H1 (cell line): Measurements from ENCODE around the gene MITF. TPM values are rescaled to one million over a fixed set of nuclear protein-coding genes. Genes with fewer than 3 reads are reported as not detected.

Experiments
- CTCF ChIA-PET: fragments of 300-600 bp; sonication (Branson Sonifier 250); formaldehyde crosslinking; loops from one replicate; lab custom pipeline; 2021; ENCODE audit not compliant: partially characterized antibody; lab: Charles Lee
- POLR2A ChIA-PET: fragments of 300-600 bp; sonication (Branson Sonifier 250); formaldehyde crosslinking; loops from one replicate; lab custom pipeline; 2021; ENCODE audit warnings: inconsistent platforms; ENCODE audit not compliant: partially characterized antibody; lab: Charles Lee
- DNase-seq, 2 experiments: peaks; one replicate each; pipeline versions ENCODE4 v3.0.0 to v3.0.0-alpha.2; 2010 to 2022; ENCODE audit warnings: low spot score in 2 of 2, low read depth in 1 of 2, mixed read lengths in 1 of 2
- FAIRE-seq: peaks from 2 replicates; lab custom pipeline; 2011; peaks lifted over from hg19 to GRCh38; lab: Jason Lieb, UNC
- H2AFZ ChIP-seq: 2 replicates; pipeline ENCODE4 v1.8.1; 2012; ENCODE audit warnings: low read length, inconsistent platforms
- H2AK5ac ChIP-seq: 2 replicates; pipeline ENCODE4 v1.6.1; 2013; ENCODE audit warnings: low read depth, low read length
- H2BK120ac ChIP-seq: replicated peaks from 2 replicates; pipeline ENCODE3; 2013; ENCODE audit warnings: low read depth, low read length, inconsistent platforms
- H2BK12ac ChIP-seq: 2 replicates; pipeline ENCODE4 v1.6.1; 2013; ENCODE audit warnings: low read depth, low read length
- H2BK15ac ChIP-seq: 2 replicates; pipeline ENCODE4 v1.6.1; 2013; ENCODE audit warnings: low read length
- H2BK20ac ChIP-seq: 2 replicates; pipeline ENCODE4 v1.6.1; 2013; ENCODE audit warnings: low read length
- H2BK5ac ChIP-seq: 2 replicates; pipeline ENCODE4 v1.6.1; 2013; ENCODE audit warnings: low read depth, low read length
- H3K14ac ChIP-seq: 2 replicates; pipeline ENCODE4 v1.6.1; 2013; ENCODE audit warnings: inconsistent platforms; ENCODE audit not compliant: insufficient read length
- H3K18ac ChIP-seq: 2 replicates; pipeline ENCODE4 v1.6.1; 2013; ENCODE audit warnings: low read length; ENCODE audit errors: extremely low read depth
- H3K23ac ChIP-seq: 2 replicates; pipeline ENCODE4 v1.6.1; 2013; ENCODE audit warnings: inconsistent platforms; ENCODE audit not compliant: insufficient read length
- H3K23me2 ChIP-seq: 2 replicates; pipeline ENCODE4 v1.6.1; 2013; ENCODE audit warnings: low read depth, low read length
- H3K27ac ChIP-seq: 2 replicates; pipeline ENCODE4 v1.6.1; 2011; ENCODE audit warnings: low read depth, low read length, inconsistent platforms
- H3K27me3 ChIP-seq, 4 experiments: replicated peaks in 1 of 4; 1 replicate in 1 of 4; 2 replicates in 3 of 4; pipeline versions ENCODE4 v1.6.1 to v1.8.1; 2011 to 2013; ENCODE audit warnings: low read length in 3 of 4, mild to moderate bottlenecking in 3 of 4, inconsistent platforms in 2 of 4, mixed read lengths in 2 of 4, moderate library complexity in 1 of 4; ENCODE audit not compliant: control insufficient read depth in 3 of 4, insufficient read depth in 3 of 4; ENCODE audit errors: extremely low read depth in 1 of 4
- H3K36me3 ChIP-seq, 4 experiments: 2 replicates each; pipeline versions ENCODE4 v1.6.1 to v1.8.1; 2011 to 2013; ENCODE audit warnings: mild to moderate bottlenecking in 4 of 4, low read length in 3 of 4, moderate library complexity in 2 of 4, control low read depth in 1 of 4, inconsistent platforms in 1 of 4; ENCODE audit not compliant: insufficient read depth in 4 of 4, control insufficient read depth in 2 of 4
- H3K4ac ChIP-seq: replicated peaks from 2 replicates; pipeline ENCODE3; 2013; ENCODE audit warnings: low read length, low read depth, mixed read lengths, inconsistent platforms; ENCODE audit not compliant: insufficient read length
- H3K4me1 ChIP-seq, 4 experiments: replicated peaks in 1 of 4; 1 replicate in 1 of 4; 2 replicates in 3 of 4; pipeline versions ENCODE4 v1.6.1 to v1.8.1; 2011 to 2013; ENCODE audit warnings: low read length in 3 of 4, inconsistent platforms in 2 of 4, mixed read lengths in 1 of 4; ENCODE audit not compliant: insufficient read depth in 4 of 4, control insufficient read depth in 3 of 4
- H3K4me2 ChIP-seq, 2 experiments: 2 replicates each; pipeline versions ENCODE4 v1.6.1 to v1.8.1; 2011 to 2013; ENCODE audit warnings: low read depth in 2 of 2, low read length in 2 of 2, control low read depth in 1 of 2, inconsistent platforms in 1 of 2, mild to moderate bottlenecking in 1 of 2; ENCODE audit not compliant: insufficient read depth in 1 of 2
- H3K4me3 ChIP-seq, 4 experiments: fragments of 200-600, 300-600 bp in 1 of 4; sonication (generic), shearing (Covaris generic), sonication (Bioruptor Twin) in 1 of 4; 2 replicates each; pipeline versions ENCODE4 v1.5.1 to v1.8.1; 2011 to 2016; ENCODE audit warnings: low read length in 4 of 4, low read depth in 3 of 4, control low read depth in 2 of 4, inconsistent platforms in 2 of 4, mild to moderate bottlenecking in 2 of 4, mixed read lengths in 1 of 4, moderate library complexity in 1 of 4; ENCODE audit not compliant: insufficient read depth in 2 of 4; ENCODE audit errors: extremely low read depth in 1 of 4
- H3K56ac ChIP-seq: replicated peaks from 2 replicates; pipeline ENCODE3; 2013; ENCODE audit warnings: low read depth, mild to moderate bottlenecking, mixed read lengths, low read length, inconsistent platforms; ENCODE audit not compliant: insufficient read length
- H3K79me1 ChIP-seq: 2 replicates; pipeline ENCODE4 v1.6.1; 2013; ENCODE audit warnings: low read depth, low read length, control low read depth
- H3K79me2 ChIP-seq, 2 experiments: 2 replicates each; pipeline versions ENCODE4 v1.6.1 to v1.8.1; 2012 to 2013; ENCODE audit warnings: low read length in 2 of 2, mild to moderate bottlenecking in 2 of 2, inconsistent platforms in 1 of 2; ENCODE audit not compliant: insufficient read depth in 2 of 2, control insufficient read depth in 1 of 2
- H3K9ac ChIP-seq, 4 experiments: replicated peaks in 1 of 4; 1 replicate in 1 of 4; 2 replicates in 3 of 4; pipeline versions ENCODE4 v1.6.1 to v1.8.1; 2011 to 2013; ENCODE audit warnings: low read depth in 3 of 4, low read length in 3 of 4, control low read depth in 2 of 4, mild to moderate bottlenecking in 2 of 4, moderate library complexity in 2 of 4, inconsistent platforms in 1 of 4; ENCODE audit errors: extremely low read depth in 1 of 4
- H3K9me3 ChIP-seq, 2 experiments: 2 replicates each; pipeline versions ENCODE4 v1.6.1 to v1.8.1; 2012 to 2013; ENCODE audit warnings: mild to moderate bottlenecking in 2 of 2, moderate library complexity in 2 of 2, control low read depth in 1 of 2, inconsistent platforms in 1 of 2, low read depth in 1 of 2, low read length in 1 of 2, mixed read lengths in 1 of 2; ENCODE audit not compliant: insufficient read depth in 2 of 2
- H4K20me1 ChIP-seq, 2 experiments: replicated peaks in 1 of 2; 2 replicates each; pipeline versions ENCODE3 to v1.8.1; 2011 to 2013; ENCODE audit warnings: inconsistent platforms in 2 of 2, low read length in 2 of 2, mild to moderate bottlenecking in 1 of 2; ENCODE audit not compliant: insufficient read depth in 2 of 2, control insufficient read depth in 1 of 2
- H4K5ac ChIP-seq: 2 replicates; pipeline ENCODE4 v1.6.1; 2013; ENCODE audit warnings: low read length, low read depth, mixed read lengths, inconsistent platforms; ENCODE audit not compliant: insufficient read length
- H4K8ac ChIP-seq: 2 replicates; pipeline ENCODE4 v1.8.0; 2013; ENCODE audit warnings: mild to moderate bottlenecking, moderate library complexity, low read length, inconsistent platforms; ENCODE audit not compliant: insufficient read depth; ENCODE audit errors: extremely low read depth
- H4K91ac ChIP-seq: replicated peaks from 2 replicates; pipeline ENCODE3; 2013; ENCODE audit warnings: low read length, mixed read lengths, inconsistent platforms; ENCODE audit not compliant: insufficient read length
- KDM4A ChIP-seq: IDR thresholded peaks from one replicate; pipeline ENCODE4 v1.7.1; 2012; ENCODE audit warnings: low read depth, mild to moderate bottlenecking, moderate library complexity, low read length, inconsistent platforms; ENCODE audit not compliant: severe bottlenecking
- RBBP5 ChIP-seq: IDR thresholded peaks from 2 replicates; pipeline ENCODE4 v1.7.1; 2012; ENCODE audit warnings: low read depth, mild to moderate bottlenecking, inconsistent platforms, low read length, moderate library complexity, borderline replicate concordance
- SRF ChIP-seq: IDR thresholded peaks from 2 replicates; pipeline ENCODE4 v1.6.1; 2011; ENCODE audit warnings: mild to moderate bottlenecking, low read depth, low read length, moderate library complexity
- ZNF274 ChIP-seq: IDR thresholded peaks from 2 replicates; pipeline ENCODE4 v1.7.0; 2012; ENCODE audit warnings: low read length, borderline replicate concordance; ENCODE audit errors: extremely low read depth
- WGBS, 2 experiments: shearing (Covaris generic) in 1 of 2; methylation state at CpG; one replicate each; pipeline versions ENCODE4 v1.1.6 to v1.1.7; 2013 to 2015; ENCODE audit warnings: low lambda C conversion rate in 2 of 2, mixed read lengths in 2 of 2, inconsistent platforms in 1 of 2, low coverage in 1 of 2, missing lambda C conversion rate in 1 of 2; ENCODE audit not compliant: insufficient replicate concordance in 2 of 2, insufficient coverage in 1 of 2, insufficient read length in 1 of 2; ENCODE audit errors: extremely low coverage in 1 of 2, missing lambda C conversion rate in 1 of 2; 5-methylcytosine and 5-hydroxymethylcytosine counted together
- polyA plus RNA-seq, 7 experiments: library from polyadenylated mRNA; depleted of rRNA in 3 of 7; stranded (reverse) in 5 of 7; unstranded in 2 of 7; fragments of >200 nt in 5 of 7; fragments of 200-250 nt in 2 of 7; gene quantifications; 1 replicate in 5 of 7; 2 replicates in 1 of 7; 4 replicates in 1 of 7; pipeline versions ENCODE4 v1.2.1 to v1.2.3, GENCODE V29; 2011 to 2013; ENCODE audit warnings: missing spikeins in 2 of 7, mixed read lengths in 2 of 7
- total RNA-seq: library from RNA; stranded (reverse); fragmentation: NEBNext Ultra II Directional; extraction: Animal tissue kit (Norgen Biotek cat#: 25700); gene quantifications from 2 replicates; pipeline ENCODE4 v1.2.1, GENCODE V29; 2021

The MITF gene
- total and polyA plus RNA-seq, 2 of the 8 experiments (the other 6 are each of a cell fraction or from before 2014, with no cell fraction given), result 0.53 to 1.4 TPM

GRCh38 chr3:69944931-69945493 is 205.7 kb downstream of the MITF start:
- no peaks in the 10 kb centered on the region; a peak in 1 of 7 replicates for H3K4me1 ChIP-seq
- H4K91ac ChIP-seq, result no peak overlapping the region
- no peak overlapping the region for H2BK5ac ChIP-seq
- H3K27ac ChIP-seq, result no peak overlapping the region
- H4K8ac ChIP-seq, result no peak overlapping the region
- H2AFZ ChIP-seq, result no peak overlapping the region
- no peak overlapping the region for H4K5ac ChIP-seq
- CTCF ChIA-PET, result interaction anchor here (1.0 to 1.8 kb wide), 2 partner anchors 24 to 254 kb away, joined by 5 read pairs; no protein-coding TSS in a partner anchor
- TF ChIP-seq RBBP5 (no peak), KDM4A (no peak), SRF (no peak), ZNF274 (no peak)
- no peak overlapping the region for H3K4me2 ChIP-seq
- H3K9me3 ChIP-seq, result no peaks in the 10 kb centered on the region
- DNase-seq (no peak), FAIRE-seq (no peak)
- POLR2A ChIA-PET, result no interaction called here
- H3K23me2 ChIP-seq, result no peaks in the 10 kb centered on the region
- H3K23ac ChIP-seq, result no peak overlapping the region
- no peak overlapping the region for H3K56ac ChIP-seq
- H2BK15ac ChIP-seq, result no peak overlapping the region
- H3K4me3 ChIP-seq, result no peak overlapping the region
- no peak overlapping the region for H2BK12ac ChIP-seq
- H3K27me3 ChIP-seq, result no peaks in the 10 kb centered on the region
- H3K14ac ChIP-seq, result no peak overlapping the region
- H3K9ac ChIP-seq, result no peak overlapping the region
- no peaks in the 10 kb centered on the region for H3K79me1 ChIP-seq
- peaks cover 0 to 1% of the 10 kb centered on the region in 2 experiments for H4K20me1 ChIP-seq
- no peak overlapping the region for H2AK5ac ChIP-seq
- H2BK120ac ChIP-seq, result no peak overlapping the region
- 70% methylated on average over 3 of the region's 3 CpGs; no CpG with 5 or more reads in 1 of the 2 experiments for WGBS, 2 experiments
- no peaks in the 10 kb centered on the region for H3K36me3 ChIP-seq
- H3K4ac ChIP-seq, result no peak overlapping the region
- no peak overlapping the region for H3K18ac ChIP-seq
- H2BK20ac ChIP-seq, result no peak overlapping the region
- no peaks in the 10 kb centered on the region for H3K79me2 ChIP-seq
